GM23338 (cell line): Measurements from ENCODE around the gene FKBP9.

ENCODE experiments used
- CREB1 ChIP-seq: fragments of 250-450 bp; sonication (Bioruptor Pico); IDR thresholded peaks from 2 replicates; pipeline ENCODE4 v1.5.0; 2020; ENCODE audit warnings: low read depth, mild to moderate bottlenecking, moderate library complexity
- CTCF ChIP-seq, 2 experiments: fragments of 200-600 bp in 1 of 2; sonication (generic) in 1 of 2; conservative IDR thresholded peaks; 2 replicates each; pipeline versions ENCODE4 v1.5.1 to v1.6.1; 2016 to 2017; ENCODE audit warnings: antibody characterized with exemption in 2 of 2, low read depth in 2 of 2, mild to moderate bottlenecking in 2 of 2, moderate library complexity in 1 of 2
- EZH2 ChIP-seq: fragments of 200-600 bp; sonication (generic); IDR thresholded peaks from one replicate; pipeline ENCODE4 v1.8.0; 2017; ENCODE audit warnings: antibody characterized with exemption, mild to moderate bottlenecking, low read depth; ENCODE audit not compliant: unreplicated experiment
- EZH2phosphoT487 ChIP-seq: fragments of 200-600 bp; sonication (generic); IDR thresholded peaks from one replicate; pipeline ENCODE4 v1.8.1; 2018; ENCODE audit warnings: antibody characterized with exemption; ENCODE audit not compliant: unreplicated experiment
- POLR2AphosphoS5 ChIP-seq: IDR thresholded peaks from 2 replicates; pipeline ENCODE4 v1.6.1; 2016; ENCODE audit warnings: antibody characterized with exemption, low read depth
- REST ChIP-seq: IDR thresholded peaks from one replicate; pipeline ENCODE4 v1.6.1; 2018; ENCODE audit warnings: antibody characterized with exemption; ENCODE audit not compliant: unreplicated experiment

GRCh38 chr7:32958046-32959025 is 1.1 kb downstream of the FKBP9 start:
- TF ChIP-seq CTCF (conservative IDR thresholded peaks at IDR 0.05; ENCODE audit: low read depth in 2 of 2): no peak
- no peak for TF ChIP-seq CREB1
- no peak for TF ChIP-seq POLR2AphosphoS5
- no peak for TF ChIP-seq REST
- TF ChIP-seq EZH2: no peak
- TF ChIP-seq EZH2phosphoT487: no peak
